NCI-H128 (cell line): ENCODE data around the gene POMP.
"Not testable (repeated sequence)": the region's sequence is repeated elsewhere in the genome, so short reads cannot be mapped to it uniquely, and the experiment has no call there.

Experiments used
- DNase-seq: peaks from one replicate; lab custom pipeline; 2025; ENCODE audit not compliant: unreplicated experiment; lab: John Stamatoyannopoulos, UW

Gene POMP

DNA sequence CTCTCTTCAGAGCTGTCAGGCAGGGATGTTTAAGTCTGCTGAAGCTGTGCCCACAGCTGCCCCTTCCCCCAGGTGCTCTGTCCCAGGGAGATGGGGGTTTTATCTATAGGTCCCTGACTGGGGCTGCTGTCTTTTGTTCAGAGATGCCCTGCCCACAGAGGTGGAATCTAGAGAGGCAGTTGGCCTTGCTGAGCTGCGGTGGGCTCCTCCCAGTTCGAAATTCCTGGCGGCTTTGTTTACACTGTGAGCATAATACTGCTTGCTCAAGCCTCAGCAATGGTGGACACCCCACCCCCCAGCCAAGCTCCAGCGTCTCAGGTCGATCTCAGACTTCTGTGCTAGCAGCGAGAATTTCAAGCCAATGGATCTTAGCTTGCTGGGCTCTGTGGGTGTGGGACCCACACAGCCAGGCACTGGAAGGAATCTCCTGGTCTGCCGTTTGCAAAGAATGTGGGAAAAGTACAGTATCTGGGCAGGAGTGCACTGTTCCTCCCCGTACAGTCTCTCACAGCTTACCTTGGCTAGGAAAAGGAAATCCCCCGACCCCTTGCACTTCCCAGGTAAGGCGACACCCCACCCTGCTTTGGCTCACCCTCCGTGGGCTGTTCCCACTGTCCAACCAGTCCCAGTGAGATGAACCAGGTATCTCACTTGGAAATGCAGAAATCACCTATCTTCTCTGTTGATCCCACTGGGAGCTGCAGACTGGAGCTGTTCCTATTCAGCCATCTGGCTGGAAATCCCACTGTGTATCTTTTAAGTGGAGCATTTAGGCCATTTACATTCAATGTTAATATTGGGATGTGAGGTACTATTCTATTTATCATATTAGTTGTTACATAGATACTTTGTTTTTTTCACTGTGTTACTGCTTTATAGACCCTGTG lies 34.9 kb downstream of the POMP start:
- not testable (repeated sequence) for DNase-seq

DNA sequence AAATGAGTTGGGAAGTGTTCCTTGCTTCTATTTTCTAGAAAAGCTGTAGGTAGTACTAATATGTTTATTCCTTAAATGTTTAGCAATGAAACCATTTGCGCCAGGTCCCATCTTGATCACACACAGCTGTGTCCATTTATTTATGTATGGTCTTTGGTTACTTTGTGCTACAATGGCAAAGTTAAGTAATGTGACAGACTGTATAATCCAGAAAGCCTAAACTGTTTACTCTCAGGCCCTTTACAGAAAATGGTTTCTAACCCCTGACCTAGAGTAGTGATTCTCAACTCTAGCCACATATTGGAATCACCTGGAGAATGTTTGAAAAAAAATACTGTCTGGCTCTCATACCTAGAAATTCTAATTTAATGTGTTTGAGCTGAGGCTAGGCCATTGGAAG lies 38.5 kb downstream of the POMP start:
- no peak for DNase-seq

DNA sequence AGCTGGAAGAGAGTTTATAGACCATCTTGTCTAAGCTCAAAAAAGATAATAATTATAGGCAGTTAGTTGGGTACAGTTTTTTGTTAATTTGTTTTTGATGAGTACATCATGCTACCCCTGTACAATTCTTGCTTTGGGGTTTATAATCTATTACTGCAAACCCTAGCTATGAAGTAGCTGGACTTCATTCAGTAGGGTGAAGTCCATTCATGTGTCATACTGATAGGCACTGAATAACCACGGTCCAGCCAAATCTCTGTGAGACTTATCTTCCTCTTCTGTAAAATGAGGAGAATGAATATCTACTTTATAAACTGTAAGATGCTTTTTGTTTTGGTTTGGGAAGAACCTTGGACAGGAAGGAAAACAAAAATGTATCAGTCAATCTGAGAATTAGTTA lies 40.3 kb downstream of the POMP start:
- no peak for DNase-seq

DNA sequence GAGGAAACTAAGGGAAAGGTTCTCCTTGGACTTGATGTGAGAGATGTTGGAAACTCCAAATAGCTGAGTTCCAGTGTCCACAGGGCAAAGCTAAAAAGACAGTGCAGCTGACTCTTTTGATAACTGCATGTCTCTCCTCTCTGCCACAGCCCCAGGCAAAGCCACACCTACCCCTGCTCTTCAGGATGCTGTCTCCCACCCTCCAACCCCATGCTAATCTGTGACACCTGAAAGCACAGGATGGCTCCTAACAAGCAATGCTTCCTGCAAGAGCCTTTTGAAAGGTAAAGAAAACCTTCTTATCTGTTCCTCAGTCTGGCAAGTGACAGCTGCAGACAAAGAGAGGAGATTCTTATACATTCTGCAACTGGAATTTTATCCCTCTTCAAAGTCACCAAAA lies 45.4 kb downstream of the POMP start:
- DNase-seq: no peak

DNA sequence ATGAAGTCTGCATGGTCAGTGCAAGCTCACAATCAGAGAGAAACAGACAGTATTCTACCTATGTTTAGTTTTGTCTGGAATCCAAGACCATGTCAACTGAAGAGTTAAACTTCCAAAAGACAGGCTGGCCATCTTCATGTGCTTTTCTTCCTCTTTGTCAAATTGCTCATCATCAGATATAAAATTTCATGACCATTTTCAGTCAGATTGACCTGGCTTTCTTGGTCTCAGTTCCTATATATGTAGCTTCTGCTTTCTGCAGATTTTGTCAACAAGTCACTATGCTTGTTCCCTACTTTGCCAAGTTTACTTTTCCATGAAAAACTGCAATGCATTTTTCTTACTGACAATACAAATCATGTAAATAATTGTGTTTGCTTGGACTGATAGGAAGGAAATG lies 46.0 kb downstream of the POMP start:
- DNase-seq: no peak

DNA sequence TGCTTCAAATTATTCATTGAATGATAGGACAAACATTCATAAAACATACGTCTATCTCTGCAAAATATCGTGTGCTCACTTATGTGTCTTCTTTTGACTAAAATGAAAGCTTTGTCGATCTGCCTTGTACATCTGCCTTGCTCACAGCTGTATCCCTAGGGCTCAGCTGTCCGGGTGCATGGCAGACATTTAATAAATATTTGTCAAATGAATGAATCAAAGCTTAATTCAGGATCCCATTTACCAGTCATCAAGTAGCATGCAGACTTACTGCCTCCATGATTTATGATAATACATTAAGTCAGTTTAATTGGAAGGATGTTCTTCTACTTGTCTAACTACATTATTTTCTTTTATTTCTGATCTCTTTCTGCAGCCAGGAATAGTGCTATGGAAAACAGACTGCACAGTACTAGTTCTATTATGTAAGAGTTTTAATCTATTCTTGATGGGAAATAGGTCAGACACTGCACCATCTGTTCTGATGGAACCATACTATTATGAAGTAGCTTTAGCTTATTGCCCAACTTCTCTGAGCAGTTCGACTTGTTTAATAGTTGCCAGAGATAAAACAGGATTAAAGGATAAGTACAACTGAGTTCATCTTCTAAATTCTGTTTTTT lies 46.6 kb downstream of the POMP start:
- DNase-seq: no peak

DNA sequence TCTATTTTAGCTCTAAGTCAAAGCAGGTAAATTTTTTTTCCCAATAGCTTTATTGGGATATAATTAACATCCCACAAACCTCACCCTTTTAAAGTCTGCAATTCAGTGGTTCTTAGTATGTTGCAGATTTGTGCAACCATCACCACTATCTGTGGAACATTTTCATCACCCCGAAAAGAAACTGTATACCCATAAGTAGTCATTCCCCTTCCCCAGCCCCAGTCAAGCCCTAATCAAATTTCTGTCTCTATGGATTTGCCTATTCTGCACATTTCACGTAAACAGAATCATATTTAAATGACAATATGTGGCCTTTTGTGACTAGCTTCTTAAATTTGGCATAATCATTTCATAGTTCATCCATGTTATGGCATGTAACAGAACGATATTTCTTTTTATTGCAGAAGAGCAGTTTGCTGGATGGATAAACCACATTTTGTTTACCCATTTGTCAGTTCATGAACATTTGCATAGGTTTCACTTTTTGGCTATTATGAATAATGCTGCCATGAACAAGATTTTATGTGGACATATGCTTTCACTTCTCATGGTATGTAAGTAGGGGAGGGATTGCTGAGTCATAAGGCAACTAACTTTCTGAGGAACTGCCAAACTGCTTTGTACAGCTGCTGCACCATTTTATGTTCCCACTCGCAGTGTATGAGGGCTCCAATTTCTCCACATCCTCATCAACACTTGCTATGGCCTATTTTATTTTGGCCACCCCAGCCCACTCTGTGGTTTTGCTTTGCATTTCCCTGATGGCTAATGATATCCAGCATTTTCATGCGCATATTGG lies 48.9 kb downstream of the POMP start:
- no peak for DNase-seq

DNA sequence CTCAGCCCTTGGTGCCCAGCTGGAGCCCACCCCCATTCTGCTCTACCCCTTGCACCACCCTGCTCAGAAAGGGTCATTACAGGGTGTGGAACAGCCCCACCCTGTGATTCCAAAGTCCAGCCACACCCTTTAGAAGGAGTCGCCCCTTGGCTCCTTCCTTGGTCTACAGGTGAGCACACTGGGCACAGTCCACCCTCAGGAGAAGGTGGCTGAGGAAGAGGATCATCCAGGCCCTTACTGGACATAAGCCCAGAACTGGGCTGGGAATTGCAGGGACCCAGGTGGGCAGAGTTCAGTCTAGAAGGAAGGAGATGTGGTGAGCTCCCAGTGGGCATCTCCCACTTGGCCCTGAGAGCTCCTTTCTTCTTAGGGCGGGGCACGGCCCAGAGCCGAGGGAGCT lies 51.2 kb downstream of the POMP start:
- no peak for DNase-seq

DNA sequence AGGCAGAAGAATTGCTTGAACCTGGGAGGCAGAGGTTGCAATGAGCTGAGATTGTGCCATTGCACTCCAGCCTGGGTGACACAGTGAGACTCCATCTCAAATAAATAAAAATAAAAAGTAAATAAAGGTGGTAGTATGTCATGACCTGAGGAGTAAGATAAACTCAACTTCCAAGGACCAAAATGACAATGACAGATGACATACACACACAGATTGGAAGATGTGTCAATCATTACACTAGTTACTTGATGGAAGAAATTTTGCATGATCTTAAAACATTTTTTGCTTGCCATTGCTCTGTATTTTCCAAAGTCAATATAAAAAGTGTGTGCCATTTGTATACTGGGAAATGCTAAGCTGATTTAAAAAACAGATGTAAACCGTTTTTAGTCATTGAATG lies 55.7 kb downstream of the POMP start:
- no peak for DNase-seq

DNA sequence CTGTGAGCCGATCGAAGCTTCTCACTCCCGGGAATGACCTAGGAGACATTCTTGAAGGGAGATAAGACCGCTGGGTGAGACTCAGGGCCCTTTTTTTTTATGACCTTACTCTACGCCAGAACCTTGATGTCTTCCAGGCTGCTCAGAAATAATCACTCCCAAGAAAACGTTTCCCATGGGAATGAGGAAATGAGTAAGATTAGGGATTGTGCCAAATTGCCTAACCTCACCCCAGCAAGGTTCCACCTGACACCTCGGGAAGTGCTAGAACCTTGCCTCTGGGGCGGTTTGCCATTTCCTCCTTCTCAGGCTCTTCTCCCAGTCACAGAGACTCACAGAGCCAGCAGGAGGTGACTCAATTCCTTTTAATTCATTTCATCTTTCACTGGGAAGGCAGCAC lies 57.6 kb downstream of the POMP start:
- no peak for DNase-seq

DNA sequence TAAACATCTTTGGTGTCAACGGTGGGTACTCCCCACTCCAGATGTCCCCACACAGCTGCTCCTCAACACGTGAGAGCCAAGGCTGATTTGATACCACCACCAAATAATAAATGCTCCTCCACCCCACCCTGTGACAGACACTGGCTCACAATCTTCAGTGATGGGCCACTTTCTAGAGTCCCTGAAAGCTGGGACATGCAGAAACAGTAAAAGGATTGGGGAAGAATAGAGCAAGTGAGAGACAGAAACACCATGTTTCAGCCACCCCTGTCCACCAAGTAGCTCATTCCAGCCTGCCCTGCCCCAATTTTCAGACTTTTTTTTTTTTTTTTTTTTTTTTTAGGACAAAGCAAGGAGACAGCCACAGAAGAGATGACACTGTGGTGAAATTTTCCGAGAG lies 58.2 kb downstream of the POMP start:
- no peak for DNase-seq

DNA sequence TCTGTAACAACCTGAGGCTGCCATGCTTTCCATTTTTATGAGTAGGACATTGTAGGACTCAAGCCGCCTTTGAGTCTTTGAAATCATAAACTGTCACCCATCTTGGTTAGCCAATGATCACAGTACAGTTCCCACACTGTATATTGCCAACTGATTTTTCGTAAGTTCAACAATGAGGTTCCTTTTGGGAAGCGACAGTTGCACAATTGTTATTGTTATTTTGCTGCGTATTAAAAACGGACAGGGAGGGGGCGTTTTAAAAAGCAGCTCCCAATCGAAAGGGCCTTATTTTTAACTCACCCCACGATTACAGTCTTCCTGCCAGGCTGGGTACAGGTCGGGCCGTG lies 59.2 kb downstream of the POMP start:
- no peak for DNase-seq

DNA sequence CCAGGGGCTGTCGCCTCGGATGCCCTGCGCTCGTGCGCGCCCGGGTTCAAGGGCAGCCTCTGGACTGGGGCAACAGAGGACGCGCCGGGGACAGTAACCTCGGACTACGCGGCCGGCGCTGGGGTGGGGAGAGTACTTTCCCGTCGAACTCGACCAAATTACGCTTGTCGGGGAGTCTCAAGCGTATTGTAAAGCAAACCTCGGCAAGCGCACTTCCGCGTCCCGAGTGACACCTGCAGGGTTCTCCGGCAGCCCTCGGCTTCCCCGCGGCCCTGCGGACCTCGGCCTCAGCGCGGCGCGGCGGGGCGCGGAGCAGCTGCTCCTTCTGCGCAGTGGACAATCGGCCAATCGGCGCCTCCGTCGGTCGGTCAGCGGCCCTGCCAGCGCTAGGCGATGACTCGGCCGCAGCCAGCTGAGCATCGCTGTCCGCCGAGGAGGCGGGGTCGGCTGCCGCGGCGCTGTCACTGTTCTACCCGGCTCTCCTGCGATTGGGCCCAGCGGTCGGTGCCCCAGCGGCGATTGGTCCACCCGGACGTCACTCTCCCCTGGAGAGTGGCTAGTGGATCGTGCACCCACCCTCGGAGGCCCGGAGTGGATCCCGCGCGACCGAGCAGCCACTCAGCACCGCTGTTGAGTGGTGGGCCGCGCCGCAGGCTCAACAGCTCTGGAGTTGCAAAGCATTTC lies 59.8 kb downstream of the POMP start, which contains the start of gene SLC46A3:
Gene SLC46A3 (minus strand): TSS at position 428 of the 684 bp plus-strand sequence. CDS start 972 bp downstream, outside the sequence.
- peak; percentile 86 for DNase-seq

DNA sequence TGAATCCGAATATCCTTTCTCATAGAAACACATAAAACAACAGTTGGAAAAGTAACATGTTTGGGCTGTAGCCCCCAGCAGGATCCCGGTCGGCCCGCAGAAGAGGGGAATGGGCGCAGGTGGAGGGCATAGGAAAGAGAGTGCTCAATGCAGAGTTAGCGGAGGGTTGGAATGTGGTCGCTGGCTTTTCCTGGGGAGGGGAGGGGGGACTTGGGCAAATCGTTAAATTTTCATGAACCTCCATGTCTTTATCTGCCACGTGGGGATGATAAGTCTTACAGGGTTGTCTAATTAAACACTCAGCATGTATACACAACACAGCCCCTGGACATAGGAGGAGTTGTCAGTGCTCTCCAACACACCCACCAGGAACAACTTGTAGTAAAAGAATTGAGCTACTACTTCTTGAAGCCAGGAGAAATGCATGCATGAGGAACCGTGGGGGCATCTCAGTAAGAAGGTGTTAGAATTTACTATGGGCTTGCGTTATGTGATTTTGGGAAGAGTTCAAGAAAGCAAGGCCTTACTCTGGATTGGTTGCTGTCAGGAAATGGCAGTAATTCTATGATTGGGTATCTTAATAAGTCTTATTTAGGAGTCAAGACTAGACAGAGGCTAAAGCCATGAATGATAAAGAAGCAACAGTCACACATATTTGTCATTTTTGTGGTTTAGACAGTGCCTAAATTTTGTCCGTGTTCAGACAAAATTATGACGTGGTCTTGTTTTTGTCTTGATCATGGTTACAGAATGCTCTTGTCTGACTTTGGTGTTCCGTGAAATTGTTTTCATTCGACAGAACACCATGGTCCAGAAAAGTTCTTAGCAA lies 60.5 kb downstream of the POMP start:
- no peak for DNase-seq

DNA sequence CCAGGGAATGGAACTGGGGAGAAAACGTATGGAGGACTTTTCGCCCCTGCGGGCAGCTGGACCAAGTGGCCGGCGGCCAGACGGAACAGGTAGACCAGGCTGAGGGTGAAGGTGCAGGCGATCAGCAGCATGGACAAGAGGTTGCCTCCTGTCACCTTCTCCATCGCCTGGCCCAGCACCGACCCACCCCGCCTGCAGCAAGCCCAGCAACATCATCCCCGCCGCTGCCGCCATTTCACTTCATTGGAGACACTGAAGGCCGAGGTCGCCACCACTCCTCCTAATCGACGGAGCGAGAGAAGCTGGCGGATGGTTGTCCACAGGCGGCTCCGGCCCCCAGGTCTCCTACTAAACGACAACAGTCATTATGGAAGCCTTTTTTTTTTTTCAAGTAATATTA lies 64.9 kb downstream of the POMP start:
- no peak for DNase-seq

DNA sequence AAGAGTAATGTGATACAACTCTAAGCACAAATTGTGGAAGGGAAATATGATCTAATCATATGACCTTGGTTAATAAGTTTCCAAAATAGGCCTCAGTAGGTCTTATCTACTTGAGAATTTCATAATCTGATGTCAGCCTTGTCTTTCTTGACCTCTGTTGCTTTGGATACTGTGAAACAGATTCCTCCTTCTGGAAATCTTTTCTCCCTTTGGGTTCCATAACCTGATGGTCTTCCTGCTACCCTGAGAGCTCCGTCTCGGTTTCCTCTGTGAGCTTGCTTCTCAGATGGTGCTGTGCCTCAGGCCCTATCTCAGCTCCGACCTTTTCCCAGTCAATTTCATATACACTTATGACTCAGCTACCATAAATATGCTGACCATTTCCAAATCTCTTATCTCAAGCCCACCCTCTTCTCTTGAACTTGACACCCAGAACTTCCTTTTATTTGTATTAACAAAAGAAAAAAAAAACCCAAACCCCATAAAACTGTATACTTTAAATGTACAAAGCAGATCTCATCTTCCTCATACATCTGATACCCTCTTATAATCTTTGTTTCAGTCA lies 66.2 kb downstream of the POMP start:
- DNase-seq: no peak
